PC-9 (cell line): ENCODE measurements around the gene MTUS2. TPM values are rescaled to one million over a fixed set of nuclear protein-coding genes. Genes with fewer than 3 reads are reported as not detected.

Experiments
- BruUV-seq: library from RNA; stranded (reverse); fragments of 400-500 nt; replicated peaks from 2 replicates; lab custom pipeline; 2021; lab: Mats Ljungman, UMichigan
- CTCF ChIA-PET: fragments of 300-600 bp; sonication (Branson Sonifier 250); formaldehyde crosslinking; loops from one replicate; lab custom pipeline; 2022; ENCODE audit warnings: antibody characterized with exemption; lab: Charles Lee
- POLR2A ChIA-PET: fragments of 300-600 bp; sonication (Branson Sonifier 250); formaldehyde crosslinking; loops from one replicate; lab custom pipeline; 2022; ENCODE audit warnings: antibody characterized with exemption; ENCODE audit not compliant: unreplicated experiment; lab: Charles Lee
- DNase-seq, 2 experiments: peaks; one replicate each; pipeline versions ENCODE4 v3.0.0 to v3.0.0-alpha.2; 2015 to 2022; ENCODE audit warnings: mixed read lengths in 1 of 2
- H2AFZ ChIP-seq: fragments of 200-600 bp; sonication (generic); 2 replicates; pipeline ENCODE4 v1.8.1; 2017; ENCODE audit warnings: antibody characterized with exemption
- H3F3A ChIP-seq: fragments of 200-600 bp; sonication (generic); 2 replicates; pipeline ENCODE4 v1.8.1; 2017; ENCODE audit warnings: antibody characterized with exemption, mild to moderate bottlenecking, low read depth; ENCODE audit not compliant: insufficient read depth
- H3K27ac ChIP-seq: fragments of 200-600 bp; sonication (generic); 2 replicates; pipeline ENCODE4 v1.6.1; 2016; ENCODE audit warnings: mixed run types
- H3K27me3 ChIP-seq: fragments of 200-600 bp; sonication (generic); 2 replicates; pipeline ENCODE4 v1.6.1; 2016; ENCODE audit warnings: low read depth, mixed run types; ENCODE audit not compliant: insufficient read depth
- H3K36me3 ChIP-seq: fragments of 200-600 bp; sonication (generic); 2 replicates; pipeline ENCODE4 v1.6.1; 2016; ENCODE audit warnings: low read depth, mixed run types
- H3K4me1 ChIP-seq: fragments of 200-600 bp; sonication (generic); replicated peaks from 2 replicates; pipeline ENCODE4 v1.6.1; 2016; ENCODE audit warnings: mixed run types; ENCODE audit not compliant: insufficient read depth
- H3K4me2 ChIP-seq: fragments of 200-600 bp; sonication (generic); 2 replicates; pipeline ENCODE4 v1.6.1; 2017; ENCODE audit warnings: mixed run types
- H3K4me3 ChIP-seq: fragments of 200-600 bp; sonication (generic); 2 replicates; pipeline ENCODE4 v1.6.1; 2016; ENCODE audit warnings: mixed run types
- H3K79me2 ChIP-seq: fragments of 200-600 bp; sonication (generic); 2 replicates; pipeline ENCODE4 v1.6.1; 2017; ENCODE audit warnings: low read depth, mixed run types
- H3K9me2 ChIP-seq: fragments of 200-600 bp; sonication (generic); 2 replicates; pipeline ENCODE4 v1.8.1; 2017; ENCODE audit warnings: mild to moderate bottlenecking; ENCODE audit not compliant: insufficient read depth
- H3K9me3 ChIP-seq: fragments of 200-600 bp; sonication (generic); 2 replicates; pipeline ENCODE4 v1.8.1; 2016; ENCODE audit warnings: low read depth; ENCODE audit not compliant: insufficient read depth
- H4K20me1 ChIP-seq: fragments of 200-600 bp; sonication (generic); 2 replicates; pipeline ENCODE4 v1.8.1; 2017; ENCODE audit not compliant: insufficient read depth
- EZH2 ChIP-seq: fragments of 200-600 bp; sonication (generic); IDR thresholded peaks from 2 replicates; pipeline ENCODE4 v1.8.0; 2017; ENCODE audit warnings: antibody characterized with exemption, low read depth
- intact Hi-C: fragments of 100-400 bp; cut with micrococcal nuclease; formaldehyde crosslinking; loops from one replicate; pipeline ENCODE4 v1.10.0; 2022; ENCODE audit not compliant: unreplicated experiment
- total RNA-seq: library from RNA; stranded (reverse); gene quantifications from 2 replicates; pipeline ENCODE4 v1.2.3, GENCODE V29; 2021
- TF ChIP-seq, protein P1 (sequence below): fragments of 200-600 bp; sonication (generic); conservative IDR thresholded peaks from 2 replicates; pipeline ENCODE4 v1.6.1; 2017; ENCODE audit warnings: mixed run types, antibody characterized with exemption, mild to moderate bottlenecking, moderate library complexity

MTUS2 gene
- total RNA-seq, 1 experiment from 2014 or later, result not detected

DNA sequence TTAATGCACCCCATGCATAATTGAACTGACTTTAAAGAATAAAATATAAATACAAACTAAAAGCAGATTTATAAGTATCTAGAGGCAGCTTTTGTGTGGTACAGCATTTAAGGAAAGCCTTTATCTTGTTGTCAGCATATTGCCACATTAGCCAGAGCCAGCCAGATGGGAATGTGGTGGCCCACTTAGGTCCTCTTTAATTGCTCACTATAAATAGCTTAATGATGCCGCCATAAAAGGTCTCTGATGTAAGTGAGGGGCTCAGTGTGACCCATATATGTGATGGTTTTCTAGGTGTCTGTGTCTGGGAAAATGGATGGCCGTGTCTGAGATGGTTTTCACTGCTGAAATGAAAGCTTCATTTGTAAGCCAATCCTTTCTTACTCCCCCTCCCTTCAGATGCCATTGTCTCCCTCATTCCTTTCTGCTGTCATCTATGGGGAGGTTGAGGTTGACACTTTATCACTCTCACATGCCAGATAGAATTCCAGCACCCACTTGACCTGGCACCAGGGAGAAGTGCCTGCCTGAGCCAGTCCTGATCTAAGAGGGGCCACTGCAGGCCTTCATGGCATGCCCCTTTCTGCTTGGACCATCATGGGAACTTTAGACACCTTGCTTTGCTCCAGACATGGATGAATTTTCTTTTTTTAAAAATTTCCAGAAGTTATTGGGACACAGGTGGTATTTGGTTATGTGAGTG, 135.3 kb downstream of the MTUS2 start:
- TF ChIP-seq, protein P1, sequence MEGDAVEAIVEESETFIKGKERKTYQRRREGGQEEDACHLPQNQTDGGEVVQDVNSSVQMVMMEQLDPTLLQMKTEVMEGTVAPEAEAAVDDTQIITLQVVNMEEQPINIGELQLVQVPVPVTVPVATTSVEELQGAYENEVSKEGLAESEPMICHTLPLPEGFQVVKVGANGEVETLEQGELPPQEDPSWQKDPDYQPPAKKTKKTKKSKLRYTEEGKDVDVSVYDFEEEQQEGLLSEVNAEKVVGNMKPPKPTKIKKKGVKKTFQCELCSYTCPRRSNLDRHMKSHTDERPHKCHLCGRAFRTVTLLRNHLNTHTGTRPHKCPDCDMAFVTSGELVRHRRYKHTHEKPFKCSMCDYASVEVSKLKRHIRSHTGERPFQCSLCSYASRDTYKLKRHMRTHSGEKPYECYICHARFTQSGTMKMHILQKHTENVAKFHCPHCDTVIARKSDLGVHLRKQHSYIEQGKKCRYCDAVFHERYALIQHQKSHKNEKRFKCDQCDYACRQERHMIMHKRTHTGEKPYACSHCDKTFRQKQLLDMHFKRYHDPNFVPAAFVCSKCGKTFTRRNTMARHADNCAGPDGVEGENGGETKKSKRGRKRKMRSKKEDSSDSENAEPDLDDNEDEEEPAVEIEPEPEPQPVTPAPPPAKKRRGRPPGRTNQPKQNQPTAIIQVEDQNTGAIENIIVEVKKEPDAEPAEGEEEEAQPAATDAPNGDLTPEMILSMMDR, result no peak
- no peak for TF ChIP-seq EZH2
- Histone ChIP-seq H2AFZ (no peak overlapping the region), H3F3A (no peaks in the 10 kb centered on the region), H3K79me2 (no peaks in the 10 kb centered on the region), H3K9me3 (no peaks in the 10 kb centered on the region), H3K27ac (no peak overlapping the region), H3K4me3 (no peak overlapping the region), H3K36me3 (no peaks in the 10 kb centered on the region), H3K9me2 (no peaks in the 10 kb centered on the region), H3K4me2 (no peak overlapping the region), H4K20me1 (no peaks in the 10 kb centered on the region), H3K4me1 (no peaks in the 10 kb centered on the region), H3K27me3 (peaks cover 16% of the 10 kb centered on the region)
- POLR2A ChIA-PET, result no interaction called here
- no TSS peak for BruUV-seq
- no peak for DNase-seq
- intact Hi-C loops, result no loop called here
- CTCF ChIA-PET, result no interaction called here

- H3F3A ChIP-seq, result no peaks in the 10 kb centered on the region
- no peaks in the 10 kb centered on the region for H3K79me2 ChIP-seq
- no peaks in the 10 kb centered on the region for H3K36me3 ChIP-seq
- no peaks in the 10 kb centered on the region for H3K9me3 ChIP-seq
- ChIA-PET POLR2A (no interaction called here), CTCF (no interaction called here)
- H4K20me1 ChIP-seq, result no peaks in the 10 kb centered on the region
- TF ChIP-seq, protein P1, result no peak
- TF ChIP-seq EZH2, result no peak
- BruUV-seq, result no TSS peak
- no peaks in the 10 kb centered on the region for H3K9me2 ChIP-seq
- no peak overlapping the region for H3K27ac ChIP-seq
- no peak overlapping the region for H3K4me2 ChIP-seq
- intact Hi-C loops, result no loop called here
- H2AFZ ChIP-seq, result no peak overlapping the region
- no peak for DNase-seq
- no peak overlapping the region for H3K4me3 ChIP-seq
- H3K27me3 ChIP-seq, result peaks cover 16% of the 10 kb centered on the region
- H3K4me1 ChIP-seq, result no peaks in the 10 kb centered on the region
These were observed 137.9 kb downstream of the MTUS2 start for GRCh38 chr13:28958018-28958417.

DNA sequence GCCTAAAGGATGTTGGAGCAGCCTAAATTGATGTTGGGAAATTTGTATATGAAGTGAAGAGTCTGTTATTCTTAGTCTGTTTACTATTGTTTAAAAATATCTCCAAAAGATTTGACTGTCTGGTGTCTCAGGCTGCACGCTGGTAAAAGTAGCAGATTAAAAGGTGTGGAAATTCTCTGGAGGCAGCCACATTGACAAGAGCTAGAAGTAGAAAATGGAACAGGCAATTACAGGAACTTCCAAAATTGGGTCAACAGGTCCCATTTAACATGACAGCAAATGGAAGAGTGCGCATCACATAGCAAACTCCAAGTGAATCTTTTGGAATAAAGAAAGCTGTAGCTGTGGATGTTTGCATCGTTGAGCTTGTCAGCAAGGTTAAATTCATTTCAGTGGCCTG, 138.3 kb downstream of the MTUS2 start:
- no peaks in the 10 kb centered on the region for H4K20me1 ChIP-seq

More for the DNA sequence above, 138.3 kb downstream of the MTUS2 start:
- no peak overlapping the region for H3K27ac ChIP-seq
- no peak for TF ChIP-seq EZH2
- TF ChIP-seq, protein P1, result no peak
- H3K4me1 ChIP-seq, result no peaks in the 10 kb centered on the region
- no peaks in the 10 kb centered on the region for H3K9me3 ChIP-seq
- BruUV-seq, result no TSS peak
- ChIA-PET POLR2A (no interaction called here), CTCF (no interaction called here)
- no peak overlapping the region for H2AFZ ChIP-seq
- H3F3A ChIP-seq, result no peaks in the 10 kb centered on the region
- H3K79me2 ChIP-seq, result no peaks in the 10 kb centered on the region
- peaks cover 19% of the 10 kb centered on the region for H3K27me3 ChIP-seq
- H3K4me3 ChIP-seq, result no peak overlapping the region
- H3K9me2 ChIP-seq, result no peaks in the 10 kb centered on the region
- no peaks in the 10 kb centered on the region for H3K36me3 ChIP-seq
- H3K4me2 ChIP-seq, result no peak overlapping the region
- no peak for DNase-seq
- intact Hi-C loops, result no loop called here
